ENCODE data around the gene MACC1. TPM values are rescaled to one million over a fixed set of nuclear protein-coding genes. Genes with fewer than 3 reads are reported as not detected.

The MACC1 gene
- total RNA-seq, 1 donor: 0.36 TPM

DNA sequence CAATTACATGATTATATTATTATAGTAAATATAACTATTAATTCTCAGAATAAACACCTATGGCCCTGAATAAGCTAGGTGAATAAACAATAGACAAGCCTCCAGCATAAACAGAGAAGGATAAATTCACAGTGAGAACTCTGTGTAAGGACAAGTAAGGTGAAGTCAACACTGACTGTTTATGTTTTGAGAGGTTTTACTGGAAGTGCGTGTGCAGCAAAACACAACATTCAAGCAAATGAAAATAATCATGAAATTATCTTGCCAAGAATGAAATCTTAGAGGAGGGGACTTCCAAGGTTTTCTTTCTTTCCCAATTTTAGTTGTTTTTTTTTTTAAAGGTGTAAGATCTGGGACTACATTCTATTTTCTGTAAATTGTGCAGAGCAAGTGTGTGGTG is 112.5 kb downstream of the MACC1 start:
- H3K4me1 ChIP-seq (ENCODE audit: insufficient read depth, low read length): no peaks in the 10 kb centered on the region

DNA sequence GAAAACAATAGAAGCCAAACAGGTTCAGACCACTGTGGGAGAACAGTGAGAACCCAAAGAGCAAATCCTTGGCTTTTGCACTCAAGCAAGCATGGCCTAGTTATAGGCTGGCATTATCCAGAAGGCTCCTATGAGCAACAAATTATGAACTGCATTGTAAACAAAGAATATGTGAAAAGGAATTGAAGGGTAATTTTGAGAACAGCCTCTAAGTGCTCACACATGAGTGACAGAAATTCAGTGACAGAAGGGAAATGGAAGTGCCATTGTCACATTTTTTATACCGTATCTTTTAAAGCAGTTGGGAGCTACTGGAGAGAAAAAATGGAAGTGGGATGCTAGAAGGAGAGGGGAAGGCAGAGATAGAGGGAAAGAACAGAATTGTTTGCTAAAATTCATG is 114.2 kb downstream of the MACC1 start:
- Histone ChIP-seq H3K4me2 (ENCODE audit: insufficient read depth, low read length) (no peak overlapping the region), H3K4me3 (ENCODE audit: insufficient read depth, low read length) (no peak overlapping the region), H3K36me3 (ENCODE audit: insufficient read depth, low read length) (no peaks in the 10 kb centered on the region), H3K4me1 (ENCODE audit: insufficient read depth, low read length) (no peaks in the 10 kb centered on the region), H3K27ac (ENCODE audit: low read depth, low read length) (no peak overlapping the region), H3K79me2 (ENCODE audit: insufficient read depth, low read length) (no peaks in the 10 kb centered on the region), H4K20me1 (ENCODE audit: insufficient read depth, low read length) (no peaks in the 10 kb centered on the region), H3K9me3 (ENCODE audit: low read depth, low read length) (no peaks in the 10 kb centered on the region), H3K27me3 (ENCODE audit: insufficient read depth, low read length) (no peaks in the 10 kb centered on the region), H2AFZ (ENCODE audit: low read length) (no peak overlapping the region)
- TF ChIP-seq, protein P1, sequence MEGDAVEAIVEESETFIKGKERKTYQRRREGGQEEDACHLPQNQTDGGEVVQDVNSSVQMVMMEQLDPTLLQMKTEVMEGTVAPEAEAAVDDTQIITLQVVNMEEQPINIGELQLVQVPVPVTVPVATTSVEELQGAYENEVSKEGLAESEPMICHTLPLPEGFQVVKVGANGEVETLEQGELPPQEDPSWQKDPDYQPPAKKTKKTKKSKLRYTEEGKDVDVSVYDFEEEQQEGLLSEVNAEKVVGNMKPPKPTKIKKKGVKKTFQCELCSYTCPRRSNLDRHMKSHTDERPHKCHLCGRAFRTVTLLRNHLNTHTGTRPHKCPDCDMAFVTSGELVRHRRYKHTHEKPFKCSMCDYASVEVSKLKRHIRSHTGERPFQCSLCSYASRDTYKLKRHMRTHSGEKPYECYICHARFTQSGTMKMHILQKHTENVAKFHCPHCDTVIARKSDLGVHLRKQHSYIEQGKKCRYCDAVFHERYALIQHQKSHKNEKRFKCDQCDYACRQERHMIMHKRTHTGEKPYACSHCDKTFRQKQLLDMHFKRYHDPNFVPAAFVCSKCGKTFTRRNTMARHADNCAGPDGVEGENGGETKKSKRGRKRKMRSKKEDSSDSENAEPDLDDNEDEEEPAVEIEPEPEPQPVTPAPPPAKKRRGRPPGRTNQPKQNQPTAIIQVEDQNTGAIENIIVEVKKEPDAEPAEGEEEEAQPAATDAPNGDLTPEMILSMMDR (IDR thresholded peaks at IDR 0.05; ENCODE audit: extremely low read depth, low read depth, low read length): no peak
- no peak for DNase-seq (ENCODE audit: insufficient read length, low spot score, missing footprints)

More for the DNA sequence above, 112.5 kb downstream of the MACC1 start:
- no peaks in the 10 kb centered on the region for H4K20me1 ChIP-seq (ENCODE audit: insufficient read depth, low read length)
- H3K79me2 ChIP-seq (ENCODE audit: insufficient read depth, low read length): no peaks in the 10 kb centered on the region
- no peak overlapping the region for H3K4me3 ChIP-seq (ENCODE audit: insufficient read depth, low read length)
- H3K4me2 ChIP-seq (ENCODE audit: insufficient read depth, low read length): no peak overlapping the region
- no peak overlapping the region for H3K27ac ChIP-seq (ENCODE audit: low read depth, low read length)
- no peak overlapping the region for H2AFZ ChIP-seq (ENCODE audit: low read length)
- H3K9me3 ChIP-seq (ENCODE audit: low read depth, low read length): no peaks in the 10 kb centered on the region
- TF ChIP-seq, protein P1 (IDR thresholded peaks at IDR 0.05; ENCODE audit: extremely low read depth, low read depth, low read length): no peak
- H3K36me3 ChIP-seq (ENCODE audit: insufficient read depth, low read length): no peaks in the 10 kb centered on the region
- no peaks in the 10 kb centered on the region for H3K27me3 ChIP-seq (ENCODE audit: insufficient read depth, low read length)
- no peak for DNase-seq (ENCODE audit: insufficient read length, low spot score, missing footprints)

DNA sequence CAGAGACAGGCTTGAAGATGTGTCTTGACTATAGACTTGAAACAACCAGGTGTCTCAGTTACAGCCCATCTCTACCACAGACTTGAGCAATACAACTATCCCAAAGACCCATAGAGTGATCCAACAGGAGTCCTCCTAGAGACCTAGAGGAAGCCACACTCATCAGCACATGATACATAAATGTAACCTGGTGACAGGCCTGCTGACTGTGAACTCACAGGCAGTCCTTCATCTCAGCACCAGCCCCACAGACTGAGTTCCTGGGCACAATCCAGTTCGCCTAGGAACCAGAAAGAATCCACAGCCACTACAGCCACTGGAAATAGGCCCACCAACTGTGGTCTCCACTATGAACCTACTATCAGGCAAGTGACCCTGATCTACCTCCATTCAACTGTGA is 121.3 kb downstream of the MACC1 start:
- no peak for DNase-seq (ENCODE audit: insufficient read length, low spot score, missing footprints)
- H3K36me3 ChIP-seq (ENCODE audit: insufficient read depth, low read length): no peaks in the 10 kb centered on the region
- TF ChIP-seq, protein P1 (IDR thresholded peaks at IDR 0.05; ENCODE audit: extremely low read depth, low read depth, low read length): no peak
- no peaks in the 10 kb centered on the region for H4K20me1 ChIP-seq (ENCODE audit: insufficient read depth, low read length)
- no peaks in the 10 kb centered on the region for H3K79me2 ChIP-seq (ENCODE audit: insufficient read depth, low read length)
- no peaks in the 10 kb centered on the region for H3K27me3 ChIP-seq (ENCODE audit: insufficient read depth, low read length)
- H3K4me2 ChIP-seq (ENCODE audit: insufficient read depth, low read length): no peak overlapping the region
- H3K27ac ChIP-seq (ENCODE audit: low read depth, low read length): no peak overlapping the region
- no peak overlapping the region for H3K4me3 ChIP-seq (ENCODE audit: insufficient read depth, low read length)
- no peak overlapping the region for H2AFZ ChIP-seq (ENCODE audit: low read length)
- H3K9me3 ChIP-seq (ENCODE audit: low read depth, low read length): no peaks in the 10 kb centered on the region
- H3K4me1 ChIP-seq (ENCODE audit: insufficient read depth, low read length): no peaks in the 10 kb centered on the region

DNA sequence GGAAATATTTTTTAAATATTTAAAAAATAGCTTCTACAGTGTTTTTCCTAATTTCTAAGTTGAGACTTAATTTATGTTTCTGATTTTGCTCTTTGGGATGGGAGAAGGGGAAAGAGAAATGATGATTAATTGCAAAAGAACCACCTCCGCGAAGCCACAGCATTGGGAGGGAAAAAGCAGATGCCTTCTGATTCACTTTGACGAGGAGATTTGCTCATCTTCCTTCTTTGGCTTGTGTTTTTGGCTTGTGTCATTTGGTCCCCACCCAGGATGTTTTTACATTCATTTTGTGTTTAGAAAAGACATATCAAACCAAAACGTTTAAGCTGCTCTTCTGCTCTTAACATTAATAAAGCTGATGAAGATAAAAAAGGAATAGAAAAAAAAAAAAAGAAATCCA is 121.7 kb downstream of the MACC1 start:
- H3K4me3 ChIP-seq (ENCODE audit: insufficient read depth, low read length): no peak overlapping the region
- no peak overlapping the region for H3K27ac ChIP-seq (ENCODE audit: low read depth, low read length)
- no peak overlapping the region for H3K4me2 ChIP-seq (ENCODE audit: insufficient read depth, low read length)
- H3K4me1 ChIP-seq (ENCODE audit: insufficient read depth, low read length): no peaks in the 10 kb centered on the region
- no peak overlapping the region for H2AFZ ChIP-seq (ENCODE audit: low read length)
- no peaks in the 10 kb centered on the region for H3K79me2 ChIP-seq (ENCODE audit: insufficient read depth, low read length)
- H3K36me3 ChIP-seq (ENCODE audit: insufficient read depth, low read length): no peaks in the 10 kb centered on the region
- TF ChIP-seq, protein P1 (IDR thresholded peaks at IDR 0.05; ENCODE audit: extremely low read depth, low read depth, low read length): no peak
- H3K9me3 ChIP-seq (ENCODE audit: low read depth, low read length): no peaks in the 10 kb centered on the region
- no peaks in the 10 kb centered on the region for H4K20me1 ChIP-seq (ENCODE audit: insufficient read depth, low read length)
- no peak for DNase-seq (ENCODE audit: insufficient read length, low spot score, missing footprints)
- no peaks in the 10 kb centered on the region for H3K27me3 ChIP-seq (ENCODE audit: insufficient read depth, low read length)
